Breast epithelium (tissue), 4 donors: ENCODE results near the gene MBD3L5. TPM values are rescaled to one million over a fixed set of nuclear protein-coding genes. Genes with fewer than 3 reads are reported as not detected.

Experiments used
- DNase-seq, 2 donors: peaks; one replicate each; pipeline ENCODE4 v3.0.0-alpha.2; 2019; ENCODE audit warnings: low spot score in 2 of 2
- H3K27ac ChIP-seq, 2 donors: fragments of 200-600 bp; sonication (generic) in 1 of 2; one replicate each; pipeline ENCODE4 v1.5.1; 2016 to 2019; ENCODE audit warnings: mild to moderate bottlenecking in 1 of 2
- H3K27me3 ChIP-seq, 2 donors: fragments of 200-600 bp; sonication (generic) in 1 of 2; one replicate each; pipeline versions ENCODE4 v1.5.1 to v1.6.0; 2017 to 2019; ENCODE audit warnings: control low read depth in 1 of 2, mild to moderate bottlenecking in 1 of 2
- H3K36me3 ChIP-seq: fragments of 200-600 bp; one replicate; pipeline ENCODE4 v1.5.1; 2019
- H3K4me1 ChIP-seq, 2 donors: fragments of 200-600 bp; sonication (generic); one replicate each; pipeline ENCODE4 v1.5.1; 2016 to 2019; ENCODE audit warnings: control low read depth in 1 of 2
- H3K4me3 ChIP-seq, 3 donors: fragments of 200-600 bp; sonication (generic); 1 replicate in 2 of 3; 2 replicates in 1 of 3; pipeline ENCODE4 v1.5.1; 2016 to 2019; ENCODE audit warnings: mild to moderate bottlenecking in 3 of 3, moderate library complexity in 2 of 3
- H3K9me3 ChIP-seq, 2 donors: fragments of 200-600 bp; sonication (generic) in 1 of 2; one replicate each; pipeline ENCODE4 v1.5.1; 2016 to 2019; ENCODE audit warnings: control low read depth in 1 of 2
- POLR2A ChIP-seq: fragments of 450-650 bp; IDR thresholded peaks from one replicate; pipeline ENCODE4 v1.6.1; 2016; ENCODE audit warnings: antibody characterized with exemption, mild to moderate bottlenecking, moderate library complexity
- POLR2AphosphoS5 ChIP-seq, 3 donors: sonication (generic); formaldehyde crosslinking; IDR thresholded peaks; one replicate each; pipeline ENCODE4 v1.6.1; 2017; ENCODE audit warnings: antibody characterized with exemption in 3 of 3
- intact Hi-C: fragments of 100-400 bp; cut with DNase I; formaldehyde crosslinking; loops from one replicate; pipeline ENCODE4 v1.15.1; 2023; ENCODE audit warnings: low total_unique reads
- total RNA-seq, 3 donors: library from RNA; depleted of rRNA; stranded (reverse); fragments of >200 nt; gene quantifications; one replicate each; pipeline ENCODE4 v1.1.0, GENCODE V29; 2016
- TF ChIP-seq, protein P1 (sequence below), 3 donors: fragments of 450-650 bp; IDR thresholded peaks; one replicate each; pipeline ENCODE4 v1.5.1; 2016 to 2017; ENCODE audit warnings: antibody characterized with exemption in 3 of 3, mild to moderate bottlenecking in 3 of 3, moderate library complexity in 3 of 3

Gene MBD3L5
- total RNA-seq, 3 donors from 2014 or later: not detected

DNA sequence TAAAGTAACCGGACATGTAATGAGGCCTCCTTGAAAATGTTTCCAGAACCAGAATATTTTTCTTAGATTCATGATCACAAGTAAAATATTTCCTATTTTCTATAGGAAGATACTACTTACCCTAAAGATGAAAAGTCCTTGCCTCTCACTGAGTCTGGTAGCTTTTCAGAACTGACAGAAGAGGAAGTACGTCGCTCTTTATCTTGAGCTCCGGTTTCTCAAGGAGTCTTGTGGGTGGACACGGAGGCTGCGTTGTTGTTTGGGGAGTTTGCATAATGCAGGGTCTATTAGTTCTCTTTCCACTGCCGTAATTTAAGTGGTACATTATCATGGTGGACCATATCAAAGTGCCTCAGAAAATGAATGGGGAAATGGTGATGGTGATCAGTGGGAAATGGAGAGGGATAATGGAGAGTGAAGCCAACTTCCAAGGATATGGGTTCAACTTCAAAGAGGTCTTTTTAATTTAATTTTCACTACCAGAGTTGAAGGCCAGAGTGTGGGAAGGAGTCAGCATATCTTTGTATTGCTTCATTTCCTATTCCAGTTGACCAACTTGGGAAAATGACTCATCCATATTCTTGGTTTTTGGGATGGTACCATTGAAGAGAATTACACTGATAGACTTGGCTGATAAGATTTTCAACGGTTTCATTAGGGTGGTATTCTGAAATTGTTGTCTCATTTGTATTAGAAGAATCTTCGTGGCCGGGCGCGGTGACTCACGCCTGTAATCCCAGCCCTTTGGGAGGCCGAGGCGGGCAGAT is 32.5 kb upstream of the MBD3L5 start:
- Histone ChIP-seq H3K36me3 (no peaks in the 10 kb centered on the region), H3K4me1 (no peaks in the 10 kb centered on the region), H3K27me3 (peaks cover 0 to 7% of the 10 kb centered on the region in 2 donors), H3K27ac (no peak overlapping the region), H3K4me3 (no peak overlapping the region), H3K9me3 (no peaks in the 10 kb centered on the region)
- intact Hi-C loops: no loop called here
- no peak for TF ChIP-seq POLR2AphosphoS5 (IDR thresholded peaks at IDR 0.05)
- TF ChIP-seq POLR2A: no peak
- TF ChIP-seq, protein P1, sequence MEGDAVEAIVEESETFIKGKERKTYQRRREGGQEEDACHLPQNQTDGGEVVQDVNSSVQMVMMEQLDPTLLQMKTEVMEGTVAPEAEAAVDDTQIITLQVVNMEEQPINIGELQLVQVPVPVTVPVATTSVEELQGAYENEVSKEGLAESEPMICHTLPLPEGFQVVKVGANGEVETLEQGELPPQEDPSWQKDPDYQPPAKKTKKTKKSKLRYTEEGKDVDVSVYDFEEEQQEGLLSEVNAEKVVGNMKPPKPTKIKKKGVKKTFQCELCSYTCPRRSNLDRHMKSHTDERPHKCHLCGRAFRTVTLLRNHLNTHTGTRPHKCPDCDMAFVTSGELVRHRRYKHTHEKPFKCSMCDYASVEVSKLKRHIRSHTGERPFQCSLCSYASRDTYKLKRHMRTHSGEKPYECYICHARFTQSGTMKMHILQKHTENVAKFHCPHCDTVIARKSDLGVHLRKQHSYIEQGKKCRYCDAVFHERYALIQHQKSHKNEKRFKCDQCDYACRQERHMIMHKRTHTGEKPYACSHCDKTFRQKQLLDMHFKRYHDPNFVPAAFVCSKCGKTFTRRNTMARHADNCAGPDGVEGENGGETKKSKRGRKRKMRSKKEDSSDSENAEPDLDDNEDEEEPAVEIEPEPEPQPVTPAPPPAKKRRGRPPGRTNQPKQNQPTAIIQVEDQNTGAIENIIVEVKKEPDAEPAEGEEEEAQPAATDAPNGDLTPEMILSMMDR (IDR thresholded peaks at IDR 0.05): no peak
- no peak for DNase-seq

DNA sequence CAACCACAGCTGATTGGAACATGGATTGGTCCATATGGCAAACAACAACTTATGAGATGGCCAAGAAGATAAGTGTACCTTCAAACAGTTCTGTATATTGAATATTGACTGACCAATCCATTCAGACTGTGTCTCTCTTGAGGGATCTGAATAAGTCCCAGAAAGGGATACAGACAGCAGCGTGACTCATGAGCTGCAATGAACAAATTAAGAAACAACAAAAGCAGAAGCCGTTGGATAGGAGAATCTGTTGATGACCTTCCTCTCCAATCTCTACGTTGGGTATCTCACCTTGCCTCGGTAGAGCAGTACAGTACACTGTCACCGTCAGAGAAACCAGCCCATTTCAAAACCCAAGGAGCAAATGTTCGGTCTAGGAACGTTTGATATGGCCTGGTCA is 30.4 kb upstream of the MBD3L5 start:
- Histone ChIP-seq H3K27me3 (peaks cover 0 to 7% of the 10 kb centered on the region in 2 donors), H3K36me3 (no peaks in the 10 kb centered on the region), H3K9me3 (no peaks in the 10 kb centered on the region), H3K4me1 (no peaks in the 10 kb centered on the region), H3K4me3 (no peak overlapping the region), H3K27ac (no peak overlapping the region)
- no peak for DNase-seq
- intact Hi-C loops: no loop called here
- TF ChIP-seq POLR2AphosphoS5 (IDR thresholded peaks at IDR 0.05) (no peak), POLR2A (no peak)
- TF ChIP-seq, protein P1 (IDR thresholded peaks at IDR 0.05): no peak

DNA sequence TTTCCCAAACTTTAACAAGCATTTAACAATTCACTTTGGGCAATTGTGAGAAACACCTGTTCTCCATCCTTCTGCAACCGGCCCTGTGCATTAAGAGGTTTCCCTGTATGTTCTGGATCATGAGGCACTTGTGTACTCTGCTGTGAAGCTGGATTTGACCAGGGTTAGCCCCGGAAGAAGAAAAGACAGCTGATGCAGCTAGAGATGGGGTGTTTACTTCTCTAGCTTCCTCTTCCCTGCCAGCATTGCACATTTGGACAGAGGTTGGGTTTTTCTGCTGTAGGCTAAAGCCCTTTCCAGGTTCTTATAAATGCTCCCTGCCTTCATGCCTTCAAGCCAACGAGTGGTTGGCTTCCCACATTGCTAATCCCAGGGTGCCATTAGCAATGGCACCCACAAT is 30.0 kb upstream of the MBD3L5 start:
- Histone ChIP-seq H3K9me3 (no peaks in the 10 kb centered on the region), H3K27me3 (peaks cover 0 to 7% of the 10 kb centered on the region in 2 donors), H3K4me1 (no peaks in the 10 kb centered on the region), H3K4me3 (no peak overlapping the region), H3K36me3 (no peaks in the 10 kb centered on the region), H3K27ac (no peak overlapping the region)
- intact Hi-C loops: no loop called here
- TF ChIP-seq, protein P1 (IDR thresholded peaks at IDR 0.05): no peak
- TF ChIP-seq POLR2AphosphoS5 (IDR thresholded peaks at IDR 0.05) (no peak), POLR2A (no peak)
- DNase-seq: no peak

DNA sequence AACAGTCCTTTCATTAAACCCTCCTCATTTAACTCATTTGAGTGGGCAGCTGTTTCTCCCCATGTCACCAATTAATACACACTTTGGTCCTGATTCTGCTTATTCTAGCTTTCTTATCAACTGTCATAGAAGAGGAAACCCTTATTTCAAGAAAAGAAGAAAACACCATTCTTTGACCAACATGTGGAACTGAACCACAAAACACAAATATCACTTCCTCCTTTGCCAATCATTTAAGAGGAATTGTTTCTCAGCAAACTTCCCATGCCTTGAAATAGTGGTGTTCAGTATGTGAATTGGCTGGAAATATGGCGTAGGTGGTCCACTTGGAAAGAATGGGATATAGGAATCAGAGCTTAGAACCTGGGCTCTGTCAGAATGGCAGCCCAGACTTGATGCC is 29.6 kb upstream of the MBD3L5 start:
- H3K27me3 ChIP-seq: peaks cover 0 to 7% of the 10 kb centered on the region in 2 donors
- no peaks in the 10 kb centered on the region for H3K36me3 ChIP-seq
- H3K4me3 ChIP-seq: no peak overlapping the region
- H3K9me3 ChIP-seq: no peaks in the 10 kb centered on the region
- no peak for DNase-seq
- no peak for TF ChIP-seq POLR2AphosphoS5 (IDR thresholded peaks at IDR 0.05)
- TF ChIP-seq, protein P1 (IDR thresholded peaks at IDR 0.05): no peak
- TF ChIP-seq POLR2A: no peak
- H3K4me1 ChIP-seq: no peaks in the 10 kb centered on the region
- intact Hi-C loops: no loop called here
- H3K27ac ChIP-seq: no peak overlapping the region

DNA sequence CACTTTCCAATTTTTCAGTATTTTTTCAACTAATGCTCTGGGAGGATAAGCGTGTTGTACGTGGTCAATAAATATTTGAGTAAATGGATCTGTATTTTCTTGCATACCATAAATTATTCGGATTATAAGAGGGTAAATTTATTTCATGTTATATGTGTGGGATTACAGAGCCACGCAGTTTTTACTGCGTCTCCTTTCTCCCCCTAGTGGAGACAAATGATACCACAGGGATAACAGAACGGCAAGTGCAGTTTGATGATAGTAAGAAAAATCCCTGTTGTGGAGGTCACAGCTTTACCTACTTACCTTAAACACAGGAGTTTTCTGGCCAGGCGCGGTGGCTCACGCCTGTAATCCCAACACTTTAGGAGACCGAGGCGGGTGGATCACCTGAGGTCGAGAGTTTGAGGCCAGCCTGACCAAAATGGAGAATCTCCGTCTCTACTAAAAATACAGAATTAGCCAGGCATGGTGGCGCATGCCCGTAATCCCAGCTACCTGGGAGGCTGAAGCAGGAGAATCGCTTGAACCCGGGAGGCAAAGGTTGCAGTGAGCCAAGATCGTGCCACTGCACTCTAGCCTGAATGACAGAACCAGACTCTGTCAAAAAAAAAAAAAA is 26.0 kb upstream of the MBD3L5 start:
- TF ChIP-seq POLR2A: no peak
- TF ChIP-seq, protein P1 (IDR thresholded peaks at IDR 0.05): no peak
- no peak for TF ChIP-seq POLR2AphosphoS5 (IDR thresholded peaks at IDR 0.05)
- Histone ChIP-seq H3K9me3 (no peaks in the 10 kb centered on the region), H3K27me3 (peaks cover 0 to 7% of the 10 kb centered on the region in 2 donors), H3K4me3 (no peak overlapping the region), H3K4me1 (no peaks in the 10 kb centered on the region), H3K27ac (no peak overlapping the region), H3K36me3 (no peaks in the 10 kb centered on the region)
- intact Hi-C loops: no loop called here
- no peak for DNase-seq
